SH-SY5Y (cell line): Measurements from ENCODE around the gene GRM2.

ENCODE experiments used
- GATA2 ChIP-seq: IDR thresholded peaks from 2 replicates; pipeline ENCODE4 v1.6.1; 2011; ENCODE audit warnings: mild to moderate bottlenecking, low read depth, low read length
- GATA3 ChIP-seq: IDR thresholded peaks from 2 replicates; pipeline ENCODE4 v1.6.1; 2011; ENCODE audit warnings: low read depth, mild to moderate bottlenecking, low read length, moderate library complexity

Gene GRM2

GRCh38 chr3:51708216-51708845 lies 1.5 kb downstream of the GRM2 start:
- no peak for TF ChIP-seq GATA3

- TF ChIP-seq GATA3 (no peak), GATA2 (no peak)
Observed at GRCh38 chr3:51709004-51709420, 2.1 kb downstream of the GRM2 start.

- TF ChIP-seq GATA2 (no peak), GATA3 (no peak)
Observed at GRCh38 chr3:51709675-51710074, 2.8 kb downstream of the GRM2 start.

- TF ChIP-seq GATA3 (no peak), GATA2 (no peak)
Observed at GRCh38 chr3:51710631-51711351, 3.9 kb downstream of the GRM2 start.

GRCh38 chr3:51711352-51712037 lies 4.6 kb downstream of the GRM2 start:
- TF ChIP-seq GATA3 (no peak), GATA2 (no peak)

GRCh38 chr3:51712038-51712420 lies 5.2 kb downstream of the GRM2 start:
- TF ChIP-seq GATA3 = no peak
- no peak for TF ChIP-seq GATA2

GRCh38 chr3:51712511-51712931 lies 5.7 kb downstream of the GRM2 start:
- no peak for TF ChIP-seq GATA3
- no peak for TF ChIP-seq GATA2

GRCh38 chr3:51712963-51713362 lies 6.1 kb downstream of the GRM2 start:
- TF ChIP-seq GATA2 (no peak), GATA3 (no peak)

GRCh38 chr3:51715231-51715976 lies 8.5 kb downstream of the GRM2 start:
- no peak for TF ChIP-seq GATA2
- TF ChIP-seq GATA3 = no peak

- TF ChIP-seq GATA3 = no peak
Observed at GRCh38 chr3:51715977-51716294, 9.1 kb downstream of the GRM2 start.

- no peak for TF ChIP-seq GATA2
- no peak for TF ChIP-seq GATA3
Observed at GRCh38 chr3:51716805-51717204, 9.9 kb downstream of the GRM2 start.

- TF ChIP-seq GATA3 (no peak), GATA2 (no peak)
Observed at GRCh38 chr3:51717446-51717845, 10.6 kb downstream of the GRM2 start.

GRCh38 chr3:51717947-51718346 lies 11.1 kb downstream of the GRM2 start:
- no peak for TF ChIP-seq GATA2
- TF ChIP-seq GATA3 = no peak
